ENCODE results near the gene ZSCAN9. TPM values are rescaled to one million over a fixed set of nuclear protein-coding genes. Genes with fewer than 3 reads are reported as not detected.
A peak's percentile ranks its signal among the peaks of the same experiment; 100 is the strongest.

ZSCAN9 gene
- total and polyA plus RNA-seq, 2 of the 13 experiments (the other 11 are each of a cell fraction or from before 2014, with no cell fraction given): 14.6 to 17.8 TPM

- TF ChIP-seq ZBTB44 (CRISPR knock-in tag; IDR thresholded peaks at IDR 0.05) (peak; percentile 87; the same call in 1 of the 2 replicates), TFDP1 (CRISPR knock-in tag; IDR thresholded peaks at IDR 0.05; ENCODE audit: borderline replicate concordance) (peak; percentile 78; the same call in 1 of the 2 replicates), CTCF (CRISPR knock-in tag; IDR thresholded peaks at IDR 0.05) (peak; percentile 35), ETV5 (CRISPR knock-in tag; IDR thresholded peaks at IDR 0.05; ENCODE audit: borderline replicate concordance) (peak; percentile 95), DBP (CRISPR knock-in tag; IDR thresholded peaks at IDR 0.05; ENCODE audit: not compliant biosample characterization) (no peak), ZNF256 (CRISPR knock-in tag; conservative IDR thresholded peaks at IDR 0.05) (no peak), PBX2 (CRISPR knock-in tag; IDR thresholded peaks at IDR 0.05) (no peak), FOSL2 (CRISPR knock-in tag; IDR thresholded peaks at IDR 0.05) (peak; percentile 67), NFKBIZ (CRISPR knock-in tag; IDR thresholded peaks at IDR 0.05) (peak; percentile 92), JUN (CRISPR knock-in tag; IDR thresholded peaks at IDR 0.05) (peak; percentile 75; the same call in 1 of the 2 replicates), ZNF3 (CRISPR knock-in tag; IDR thresholded peaks at IDR 0.05) (no peak), HDAC6 (IDR thresholded peaks at IDR 0.05; ENCODE audit: low read depth, low read length) (no peak), POLR2A (IDR thresholded peaks at IDR 0.05; ENCODE audit: insufficient read depth in 1 of 2, low read depth in 2 of 2, low read length in 2 of 2) (peak; percentile 79 to 81), GTF2F1 (IDR thresholded peaks at IDR 0.05; ENCODE audit: low read length) (peak; percentile 81; the same call in 1 of the 2 replicates), JDP2 (CRISPR knock-in tag; IDR thresholded peaks at IDR 0.05; ENCODE audit: borderline replicate concordance) (no peak), DMTF1 (CRISPR knock-in tag; IDR thresholded peaks at IDR 0.05) (0 out of 2 replicates have a peak, but pooled peaks have one; percentile 51), ZNF441 (CRISPR knock-in tag; IDR thresholded peaks at IDR 0.05; ENCODE audit: borderline replicate concordance) (peak; percentile 83; the same call in 1 of the 2 replicates)
Observed at GRCh38 chr6:28225056-28225834, at the start of gene ZSCAN9 (continued).
